Fibroblast of villous mesenchyme (primary cell): ENCODE results near the gene EIF5A. TPM values are rescaled to one million over a fixed set of nuclear protein-coding genes. Genes with fewer than 3 reads are reported as not detected.
A peak's percentile ranks its signal among the peaks of the same experiment; 100 is the strongest.

ENCODE experiments used
- DNase-seq: peaks from one replicate; pipeline ENCODE4 v3.0.0-alpha.2; 2010; ENCODE audit warnings: low read depth
- H3K4me3 ChIP-seq: 2 replicates; pipeline ENCODE4 v1.5.1; 2011; ENCODE audit warnings: low read depth, mild to moderate bottlenecking, low read length
- total RNA-seq: library from RNA; depleted of rRNA; stranded (reverse); fragments of >200 nt; gene quantifications from 2 replicates; pipeline ENCODE4 v1.2.3, GENCODE V29; 2012
- TF ChIP-seq, protein P1 (sequence below): IDR thresholded peaks from 2 replicates; pipeline ENCODE4 v1.5.1; 2012; ENCODE audit warnings: low read depth, mild to moderate bottlenecking, low read length; ENCODE audit not compliant: insufficient read depth

Gene EIF5A
- total RNA-seq, 1 donor = 641 TPM

DNA sequence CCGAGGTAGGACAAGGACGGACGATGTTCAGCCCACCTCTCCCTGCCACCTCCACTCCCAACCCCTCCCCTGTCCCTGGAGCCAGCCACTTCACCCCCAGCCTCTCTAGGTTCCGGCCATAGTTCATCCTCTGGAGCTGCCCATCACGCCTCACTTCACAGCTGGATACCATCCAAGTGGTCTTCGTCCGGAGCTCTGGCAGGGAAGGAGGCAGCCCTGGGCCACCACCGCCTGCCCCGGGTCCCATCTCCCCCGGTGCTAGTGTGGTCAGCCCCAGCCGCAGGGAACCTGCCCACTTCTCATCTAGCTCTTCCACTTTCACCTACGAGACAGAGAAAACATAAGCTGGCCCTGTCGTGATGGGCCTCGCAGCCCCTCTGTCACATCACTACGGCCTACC is 14.0 kb downstream of the EIF5A start:
- no peak overlapping the region for H3K4me3 ChIP-seq
- TF ChIP-seq, protein P1, sequence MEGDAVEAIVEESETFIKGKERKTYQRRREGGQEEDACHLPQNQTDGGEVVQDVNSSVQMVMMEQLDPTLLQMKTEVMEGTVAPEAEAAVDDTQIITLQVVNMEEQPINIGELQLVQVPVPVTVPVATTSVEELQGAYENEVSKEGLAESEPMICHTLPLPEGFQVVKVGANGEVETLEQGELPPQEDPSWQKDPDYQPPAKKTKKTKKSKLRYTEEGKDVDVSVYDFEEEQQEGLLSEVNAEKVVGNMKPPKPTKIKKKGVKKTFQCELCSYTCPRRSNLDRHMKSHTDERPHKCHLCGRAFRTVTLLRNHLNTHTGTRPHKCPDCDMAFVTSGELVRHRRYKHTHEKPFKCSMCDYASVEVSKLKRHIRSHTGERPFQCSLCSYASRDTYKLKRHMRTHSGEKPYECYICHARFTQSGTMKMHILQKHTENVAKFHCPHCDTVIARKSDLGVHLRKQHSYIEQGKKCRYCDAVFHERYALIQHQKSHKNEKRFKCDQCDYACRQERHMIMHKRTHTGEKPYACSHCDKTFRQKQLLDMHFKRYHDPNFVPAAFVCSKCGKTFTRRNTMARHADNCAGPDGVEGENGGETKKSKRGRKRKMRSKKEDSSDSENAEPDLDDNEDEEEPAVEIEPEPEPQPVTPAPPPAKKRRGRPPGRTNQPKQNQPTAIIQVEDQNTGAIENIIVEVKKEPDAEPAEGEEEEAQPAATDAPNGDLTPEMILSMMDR = no peak
- no peak for DNase-seq

DNA sequence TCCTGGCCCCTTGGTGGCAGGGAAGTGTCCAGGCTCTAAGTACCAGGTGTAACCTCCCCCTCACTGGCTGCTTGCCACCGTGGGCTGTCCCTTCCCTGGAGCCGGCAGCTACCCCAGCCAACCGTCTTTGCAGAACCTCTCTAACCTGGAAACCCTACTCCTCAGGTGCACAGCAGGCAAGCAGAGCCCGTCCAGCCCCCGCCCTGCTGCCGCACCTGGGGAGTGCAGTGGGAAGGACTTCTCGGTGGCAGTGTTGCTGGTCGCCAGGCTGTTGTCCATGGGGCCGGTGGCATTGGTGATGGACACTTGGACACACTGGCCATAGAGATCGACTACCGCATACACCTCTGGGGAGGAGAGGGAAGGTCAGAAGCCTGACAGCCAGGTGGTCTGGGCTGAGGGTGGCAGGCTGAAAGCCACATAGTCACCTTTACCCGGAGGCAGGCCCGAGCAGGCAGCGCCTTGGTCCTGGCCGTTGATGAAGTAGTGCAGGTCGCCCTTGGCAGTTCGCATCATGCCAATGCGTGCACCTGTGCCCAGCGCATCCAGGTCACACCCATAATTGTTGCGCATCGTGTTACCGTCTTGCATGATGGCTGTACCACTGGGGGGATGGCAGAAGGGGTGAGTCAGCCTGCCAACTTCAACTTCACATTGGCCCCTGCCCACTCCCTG is 15.2 kb downstream of the EIF5A start:
- DNase-seq = no peak
- TF ChIP-seq, protein P1 = no peak
- H3K4me3 ChIP-seq = no peak overlapping the region

DNA sequence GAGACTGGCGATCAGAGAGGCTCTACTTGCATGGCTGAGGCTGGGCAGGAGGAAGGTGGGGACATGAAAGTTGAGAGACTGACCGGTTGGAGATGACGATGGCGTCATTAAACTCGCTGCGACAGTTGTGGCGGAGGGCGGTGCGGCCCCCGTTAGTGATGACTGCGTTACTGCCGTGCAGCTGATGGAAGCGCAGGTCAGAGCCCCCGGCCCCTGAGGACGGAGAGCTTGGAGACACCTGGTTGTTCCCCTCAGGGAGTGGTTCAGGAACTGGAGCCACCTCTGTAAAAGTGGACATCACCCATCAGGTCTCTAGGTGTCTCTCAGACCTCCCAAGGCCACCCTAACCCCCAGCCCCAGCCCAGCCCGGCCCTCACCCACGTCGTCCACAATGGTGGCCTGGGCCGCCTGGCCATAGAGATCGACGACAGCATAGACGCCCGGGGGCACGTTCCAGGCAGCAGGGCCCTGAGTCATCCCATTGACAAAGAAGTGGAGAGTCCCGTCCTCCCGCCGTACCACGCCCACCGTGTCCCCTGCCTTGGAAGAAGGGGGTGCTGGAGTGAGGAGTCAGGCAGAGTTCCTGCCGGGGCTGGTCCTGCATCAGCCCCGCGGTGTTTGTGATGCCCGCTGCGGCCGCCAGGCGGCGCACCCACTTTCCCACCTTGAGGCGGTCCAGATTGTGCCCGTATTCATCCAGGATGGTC is 16.5 kb downstream of the EIF5A start:
- peak; percentile 31 for DNase-seq
- TF ChIP-seq, protein P1 = peak; percentile 86
- no peak overlapping the region for H3K4me3 ChIP-seq

DNA sequence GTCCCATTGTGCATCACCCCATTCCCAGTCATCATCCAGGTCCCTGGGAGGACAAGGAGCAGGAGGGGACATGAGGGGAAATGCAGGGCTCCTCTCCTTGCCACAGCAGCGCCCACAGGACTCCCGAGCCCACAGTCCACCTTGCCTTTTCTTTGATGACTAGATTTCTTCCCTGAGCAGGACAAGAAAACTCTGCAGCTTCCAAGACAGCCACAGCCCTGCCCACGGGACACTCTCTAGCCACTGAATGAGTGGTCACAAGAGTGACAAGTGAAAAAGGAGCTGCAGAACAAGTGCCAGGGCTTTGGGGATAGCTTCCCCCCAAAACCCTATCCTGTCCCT is 17.0 kb downstream of the EIF5A start:
- TF ChIP-seq, protein P1 = no peak
- DNase-seq = no peak
- no peak overlapping the region for H3K4me3 ChIP-seq

DNA sequence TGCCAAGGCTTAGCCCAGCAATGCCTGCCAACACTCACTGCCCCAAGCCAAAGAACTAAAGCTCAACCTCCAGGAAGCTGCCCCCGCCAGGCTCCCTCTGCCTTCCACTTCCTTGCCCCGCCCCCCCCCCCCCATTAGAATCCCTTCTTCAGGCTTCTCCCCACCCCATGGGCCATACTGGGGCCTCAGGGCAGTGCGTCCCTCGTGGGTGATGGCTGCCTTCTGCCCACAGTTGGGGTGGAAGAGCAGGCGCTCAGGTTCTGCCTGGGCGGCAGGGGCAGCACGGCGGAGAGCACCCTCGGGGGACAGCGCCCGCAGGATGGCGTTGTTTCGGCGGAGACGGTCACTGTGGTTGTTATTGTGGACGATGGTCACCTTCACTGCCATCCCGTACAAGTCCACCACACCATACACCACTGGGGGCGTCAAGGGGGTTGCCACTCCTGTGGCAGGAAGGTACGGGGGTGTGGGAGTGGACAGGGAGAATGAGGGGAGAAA is 17.7 kb downstream of the EIF5A start:
- DNase-seq = no peak
- TF ChIP-seq, protein P1 = no peak
- no peak overlapping the region for H3K4me3 ChIP-seq

DNA sequence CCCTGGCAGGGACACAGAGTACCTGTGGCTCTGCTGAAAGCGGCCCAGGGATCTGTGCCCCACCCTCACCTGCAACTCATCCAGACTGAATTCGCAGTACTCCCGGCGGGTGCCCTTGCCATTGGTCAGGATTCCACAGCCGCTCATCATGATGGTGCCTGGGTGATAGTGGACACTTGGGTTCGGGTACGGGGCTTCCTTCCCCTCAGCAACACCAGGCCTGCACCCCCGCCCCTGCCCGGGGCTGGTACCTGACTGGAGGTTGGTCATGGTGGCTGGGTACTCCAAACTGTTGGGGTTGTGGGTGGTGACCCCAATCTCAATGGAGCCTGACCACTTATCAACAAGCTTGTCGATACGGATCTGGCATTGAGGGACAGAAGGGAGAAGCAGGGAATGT is 18.8 kb downstream of the EIF5A start:
- TF ChIP-seq, protein P1 = no peak
- H3K4me3 ChIP-seq = no peak overlapping the region
- DNase-seq = no peak
